ENCODE data around the gene MSH2.
"Not testable (repeated sequence)": the region's sequence is repeated elsewhere in the genome, so short reads cannot be mapped to it uniquely, and the experiment has no call there.

Gene MSH2

GRCh38 chr2:47438106-47438505 lies 35.1 kb downstream of the MSH2 start:
- no peak overlapping the region for H3K27ac ChIP-seq
- TF ChIP-seq CTCF (conservative IDR thresholded peaks at IDR 0.05), result no peak

GRCh38 chr2:47438783-47439182 lies 35.8 kb downstream of the MSH2 start:
- H3K27ac ChIP-seq, result no peak overlapping the region

GRCh38 chr2:47451790-47452189 lies 48.8 kb downstream of the MSH2 start:
- TF ChIP-seq CTCF (conservative IDR thresholded peaks at IDR 0.05), result no peak
- H3K27ac ChIP-seq, result no peak overlapping the region

More at GRCh38 chr2:47438783-47439182, 35.8 kb downstream of the MSH2 start:
- TF ChIP-seq CTCF (conservative IDR thresholded peaks at IDR 0.05), result no peak

GRCh38 chr2:47452761-47453160 lies 49.8 kb downstream of the MSH2 start:
- no peak for TF ChIP-seq CTCF (conservative IDR thresholded peaks at IDR 0.05)
- H3K27ac ChIP-seq, result no peak overlapping the region

GRCh38 chr2:47454818-47455217 lies 51.9 kb downstream of the MSH2 start:
- not testable (repeated sequence) for H3K27ac ChIP-seq

- H3K27ac ChIP-seq, result no peak overlapping the region
- no peak for TF ChIP-seq CTCF (conservative IDR thresholded peaks at IDR 0.05)
Measured at GRCh38 chr2:47455411-47455810, 52.5 kb downstream of the MSH2 start.

GRCh38 chr2:47456851-47457250 lies 53.9 kb downstream of the MSH2 start:
- TF ChIP-seq CTCF (conservative IDR thresholded peaks at IDR 0.05), result no peak
- H3K27ac ChIP-seq, result no peak overlapping the region

- TF ChIP-seq CTCF (conservative IDR thresholded peaks at IDR 0.05), result no peak
- H3K27ac ChIP-seq, result no peak overlapping the region
Measured at GRCh38 chr2:47457268-47457667, 54.3 kb downstream of the MSH2 start.

All from VCaP (cell line).